Stimulated activated CD8-positive, alpha-beta memory T cell treated with anti-CD3 and anti-CD28 coated beads, Interleukin-7, amount 100 ng/mL, for 24 hours (primary cell): ENCODE measurements around the gene RAD17.

ENCODE experiments used
- DNase-seq: peaks from one replicate; pipeline ENCODE4 v3.0.0-alpha.2; 2020; ENCODE audit warnings: low read depth

The RAD17 gene

GRCh38 chr5:69462170-69462569 is 92.6 kb downstream of the RAD17 start:
- DNase-seq = no peak
